ENCODE results near the gene JAKMIP3.

JAKMIP3 gene

DNA sequence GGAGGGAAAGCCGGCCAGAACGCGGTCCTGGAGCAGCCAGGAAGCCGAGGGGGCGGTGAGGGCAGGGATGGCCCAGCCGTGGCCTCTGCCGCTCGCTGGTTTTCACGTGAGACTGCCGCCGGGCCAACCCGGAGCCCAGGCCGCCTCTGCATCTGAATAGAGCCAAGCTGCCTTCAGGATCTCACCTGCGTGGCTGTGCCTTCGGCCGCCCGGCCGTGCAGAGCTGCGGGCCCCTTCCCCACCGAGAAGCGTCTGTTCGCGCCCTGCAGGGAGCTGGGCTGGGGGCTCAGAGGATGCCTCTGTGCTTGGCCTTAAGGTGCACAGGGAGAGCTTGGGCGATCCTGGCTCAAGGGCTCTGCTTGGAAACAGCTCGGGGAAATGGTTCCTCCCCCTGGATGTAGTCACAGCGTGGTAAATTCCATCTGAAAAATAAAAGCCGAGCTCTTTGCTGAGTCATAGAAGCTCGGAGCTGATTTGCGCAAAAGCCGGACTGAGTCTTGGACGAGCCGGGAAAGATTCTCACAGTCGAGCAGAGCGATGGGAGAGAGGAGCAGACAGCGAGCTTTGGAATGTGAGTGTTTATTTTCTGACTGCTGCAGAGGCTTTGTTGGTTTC lies at the start of gene JAKMIP3:
TSS of gene JAKMIP3 (plus strand) at position 456 of the 615 bp plus-strand sequence. CDS start 38,863 bp downstream, outside the sequence.
- no peak for DNase-seq

DNA sequence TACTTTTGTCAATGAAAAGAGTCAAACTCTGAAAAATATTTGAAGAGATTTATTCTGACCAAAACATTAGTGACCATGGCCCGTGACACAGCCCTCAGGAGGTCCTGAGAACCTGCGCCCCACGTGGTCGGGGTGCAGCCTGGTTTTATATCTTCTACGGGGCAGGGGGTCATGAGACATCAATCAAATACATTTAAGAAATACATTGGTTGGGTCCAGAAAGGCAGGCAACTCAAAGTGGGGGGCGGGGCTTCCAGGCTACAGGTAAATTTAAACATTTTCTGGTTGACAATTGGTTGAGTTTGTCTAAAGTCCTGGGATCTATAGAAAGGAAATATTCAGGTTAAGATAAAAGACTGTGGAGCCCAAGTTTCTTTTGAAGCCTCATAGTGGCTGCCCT lies 49.2 kb upstream of the JAKMIP3 start:
- no peak for DNase-seq

DNA sequence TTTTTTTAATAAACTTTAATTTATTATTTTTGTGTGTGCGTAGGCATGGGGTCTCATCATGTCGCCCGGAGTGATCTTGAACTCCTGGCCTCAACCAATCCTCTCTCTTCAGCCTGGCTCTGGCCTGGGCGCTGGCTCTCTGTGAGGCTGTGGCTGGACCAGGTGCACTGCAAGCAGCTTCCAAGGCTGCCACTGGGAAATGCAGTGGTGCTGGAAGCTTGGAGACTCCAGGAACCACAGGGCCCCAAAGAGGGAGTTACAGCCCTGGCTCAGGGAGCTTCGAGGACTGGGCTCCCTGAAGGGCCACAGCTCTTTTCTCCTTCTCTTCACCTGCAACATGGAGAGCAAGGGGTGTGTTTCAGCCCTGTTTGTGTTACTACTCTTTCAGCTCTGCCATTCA lies 47.3 kb upstream of the JAKMIP3 start:
- DNase-seq: no peak

DNA sequence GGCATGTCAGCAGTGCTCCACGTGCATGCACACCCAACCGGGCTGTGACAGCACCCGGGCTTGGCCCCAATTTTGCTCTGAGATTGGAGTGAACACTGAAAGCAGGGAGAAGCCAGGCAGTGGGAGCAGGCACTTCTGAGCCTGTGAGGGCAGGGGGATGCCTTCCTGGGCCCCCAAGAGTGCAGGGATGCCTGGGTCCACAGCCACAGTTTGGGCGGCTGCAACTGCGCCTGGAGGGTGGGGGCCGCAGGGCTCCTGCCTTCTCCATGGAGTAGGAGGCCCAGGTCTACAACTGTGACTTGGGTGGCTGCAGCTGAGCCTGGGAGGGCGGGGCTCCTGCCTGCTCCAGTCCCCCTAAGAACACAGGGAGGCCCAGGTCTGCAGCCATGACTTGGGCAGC lies 46.4 kb upstream of the JAKMIP3 start:
- DNase-seq: no peak

DNA sequence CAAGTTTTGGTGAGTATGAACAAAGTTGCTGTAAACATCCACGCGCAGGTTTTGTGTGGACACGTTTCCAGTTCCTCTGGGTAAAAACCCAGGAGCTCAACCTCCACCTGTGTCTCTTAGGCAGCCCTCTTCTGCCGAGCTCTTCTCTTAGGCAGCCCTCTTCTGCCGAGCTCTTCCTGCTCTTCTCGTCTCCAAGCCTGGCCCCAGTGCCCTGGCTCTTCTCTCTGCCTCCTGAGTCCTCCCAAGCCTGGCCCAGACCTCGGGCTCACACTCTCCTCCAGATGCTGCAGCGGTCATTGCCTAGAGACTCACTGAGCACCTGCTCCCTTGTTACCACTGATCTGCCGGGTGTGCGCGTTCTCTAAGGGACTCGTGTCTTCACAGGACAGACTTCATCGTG lies 45.3 kb upstream of the JAKMIP3 start:
- DNase-seq: no peak

DNA sequence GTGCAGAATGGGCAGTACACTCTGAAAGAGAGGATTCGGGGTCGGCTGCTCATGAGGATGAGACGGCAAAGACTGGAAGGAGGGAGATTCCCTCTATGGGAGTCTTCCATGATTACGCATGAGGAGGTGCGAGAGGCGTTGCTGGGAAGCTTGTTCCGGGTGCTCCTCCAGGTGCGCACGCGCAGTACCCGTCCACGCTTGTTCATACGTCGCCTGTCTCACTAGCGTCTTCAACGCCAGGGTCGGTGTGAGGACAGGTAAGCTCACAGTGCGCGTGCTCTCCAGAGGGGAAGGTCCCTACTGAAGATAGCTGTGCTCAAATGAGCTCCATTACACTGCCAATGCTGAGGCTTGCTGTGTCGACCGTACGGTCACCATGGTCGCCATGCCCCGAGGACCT lies 44.7 kb upstream of the JAKMIP3 start:
- DNase-seq: no peak

DNA sequence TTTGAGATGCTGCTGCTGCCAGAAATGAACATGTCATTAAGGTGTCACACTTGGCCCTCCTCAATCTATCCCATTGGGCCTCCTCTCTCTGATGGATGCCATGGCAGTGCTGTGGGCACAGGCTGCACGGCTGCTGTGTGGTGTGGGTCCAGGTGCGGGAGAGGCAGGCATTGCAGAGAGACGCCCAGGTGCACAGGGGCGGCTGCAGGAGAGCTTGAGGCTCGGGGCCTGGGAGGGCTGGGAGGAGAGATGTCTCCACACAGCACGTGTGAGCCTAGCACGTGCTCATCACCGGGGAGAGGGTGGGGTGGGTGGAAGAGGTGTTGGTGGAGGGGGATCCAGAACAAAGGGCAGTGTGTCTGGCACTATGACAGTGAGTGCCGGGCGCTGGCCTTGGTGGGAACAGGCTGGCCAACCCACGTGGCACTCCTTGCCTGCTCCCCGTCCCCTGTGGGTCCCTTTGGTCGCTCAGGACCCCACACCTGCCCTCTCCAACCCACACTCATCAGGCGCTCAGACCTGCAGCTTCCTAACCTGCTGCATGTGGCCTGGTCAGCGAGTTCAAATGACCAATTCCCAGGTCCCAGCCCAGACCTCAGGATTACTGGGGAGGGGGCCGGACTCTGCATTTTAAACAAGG lies 44.1 kb upstream of the JAKMIP3 start:
- DNase-seq: no peak

DNA sequence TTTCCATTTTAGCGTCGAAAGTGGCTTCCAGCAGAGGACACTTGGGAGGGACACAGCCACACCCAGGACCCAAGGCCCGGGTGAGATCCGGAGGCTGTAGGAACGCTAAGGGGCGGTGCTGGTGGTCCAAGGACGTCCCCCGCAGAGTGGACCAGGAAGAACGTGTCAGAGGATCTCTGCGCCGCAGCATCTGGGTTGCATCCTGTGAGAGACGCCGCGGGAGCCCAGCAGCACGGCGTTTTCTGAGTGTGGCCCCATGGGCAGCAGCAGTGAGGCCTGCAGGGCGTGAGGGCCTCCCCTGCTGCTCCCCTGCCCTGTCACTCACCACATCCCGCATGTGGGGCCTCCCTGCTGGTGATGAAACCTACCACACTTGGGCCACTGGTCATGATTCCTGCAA lies 43.5 kb upstream of the JAKMIP3 start:
- DNase-seq: no peak

DNA sequence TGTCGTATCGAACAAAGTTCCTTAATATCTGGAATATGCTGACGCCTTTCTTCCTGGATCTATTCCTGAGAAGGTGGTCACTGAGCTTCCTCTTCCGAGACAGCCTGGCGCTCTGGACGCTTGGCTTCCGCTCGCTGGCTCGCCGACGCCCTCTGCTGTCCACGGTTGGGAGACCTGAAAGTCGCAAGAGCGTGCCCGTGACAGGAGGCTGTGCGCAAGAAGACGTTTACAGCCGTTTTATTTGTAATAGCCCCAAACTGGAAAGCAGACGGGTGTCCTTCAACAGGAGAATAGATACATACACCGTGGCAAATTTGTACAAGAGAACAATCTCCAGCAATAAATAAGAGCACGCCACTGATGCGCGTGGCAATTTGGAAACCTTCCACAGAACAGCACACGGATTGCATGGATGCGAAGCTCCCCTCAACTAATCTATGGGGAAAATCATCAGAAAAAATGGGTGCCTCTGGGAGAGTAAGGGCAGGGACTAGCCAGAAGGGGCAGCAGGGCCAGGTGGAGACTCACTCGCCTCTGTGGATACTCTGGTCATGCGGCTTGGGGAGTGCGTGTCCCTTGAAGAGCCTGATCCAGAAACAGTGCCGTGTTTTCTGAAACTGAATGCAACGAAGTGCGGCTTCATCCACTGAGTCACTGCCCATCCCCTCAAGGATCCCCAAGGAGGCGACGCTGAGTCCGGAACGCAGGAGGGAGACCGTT lies 42.5 kb upstream of the JAKMIP3 start:
- DNase-seq: no peak

DNA sequence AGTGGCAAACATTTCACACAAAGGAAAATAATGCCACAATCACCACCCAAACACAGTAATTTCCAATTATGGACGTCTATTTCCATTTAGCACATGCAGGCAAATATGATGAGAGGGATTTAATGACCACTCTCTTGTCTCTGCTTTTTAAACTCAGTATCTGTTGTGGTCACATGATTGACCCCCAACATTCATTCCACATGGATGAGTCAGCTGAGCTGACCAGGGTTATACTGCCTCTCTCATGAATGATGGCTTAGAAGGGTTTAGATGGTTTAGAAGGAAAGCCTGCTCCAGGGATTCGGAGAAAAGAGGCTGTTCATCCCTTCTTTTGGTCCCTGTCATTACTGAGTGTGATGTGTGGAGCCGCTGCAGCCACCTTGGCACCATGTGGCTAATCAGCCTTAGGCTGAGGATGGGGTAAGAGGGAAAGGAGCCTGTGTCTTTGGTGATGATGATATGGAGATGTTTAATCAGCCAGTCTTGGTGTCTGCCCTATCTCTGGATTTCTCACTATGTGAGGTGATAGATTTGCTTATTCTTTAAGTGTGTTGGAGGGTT lies 38.2 kb upstream of the JAKMIP3 start:
- DNase-seq: no peak

DNA sequence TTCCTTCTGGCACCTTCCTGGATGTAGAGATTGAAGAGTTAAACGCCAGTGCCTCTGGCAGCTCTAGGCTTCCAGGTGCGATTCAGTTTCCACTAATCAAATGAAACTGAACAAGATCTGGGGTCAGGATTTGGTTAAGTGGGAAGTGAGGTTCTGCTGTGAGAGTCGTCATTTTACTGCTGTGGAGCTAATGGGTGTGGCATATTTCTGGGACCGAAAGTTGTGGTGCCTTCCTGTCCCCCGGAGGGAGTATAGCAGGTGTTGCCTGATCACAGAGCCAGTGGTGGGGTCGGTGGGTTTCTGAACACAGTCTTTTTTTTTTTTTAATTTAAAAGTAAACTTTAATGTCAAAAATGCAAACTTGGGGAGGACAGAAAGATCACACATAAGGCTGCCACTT lies 37.0 kb upstream of the JAKMIP3 start:
- no peak for DNase-seq

DNA sequence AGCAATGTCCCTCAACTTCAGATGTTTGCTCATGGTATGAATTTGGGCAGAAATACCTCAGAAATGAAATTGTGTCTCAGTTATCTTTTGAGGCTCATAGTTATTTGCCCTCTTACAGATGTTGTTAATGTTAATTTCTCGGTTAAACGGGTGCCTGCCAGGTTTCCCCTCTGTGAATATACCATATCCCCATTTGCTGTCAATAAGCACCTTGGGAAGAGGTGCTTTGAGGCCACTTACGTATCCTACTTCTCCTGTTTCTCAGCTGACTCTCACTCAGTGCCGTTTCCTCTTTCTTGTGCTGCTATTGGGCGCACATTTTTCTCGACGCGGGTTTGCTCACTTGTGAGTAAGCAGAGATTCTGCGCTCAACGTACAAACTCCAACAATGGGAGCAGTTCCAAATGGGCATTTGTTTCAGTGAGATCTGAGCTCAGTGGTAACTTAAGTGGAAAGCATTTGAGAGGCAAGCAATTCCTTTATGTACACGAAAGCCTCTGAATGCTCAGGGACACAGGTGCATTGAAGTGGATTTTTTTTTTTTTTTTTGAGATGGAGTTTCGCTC lies 34.8 kb upstream of the JAKMIP3 start:
- no peak for DNase-seq

DNA sequence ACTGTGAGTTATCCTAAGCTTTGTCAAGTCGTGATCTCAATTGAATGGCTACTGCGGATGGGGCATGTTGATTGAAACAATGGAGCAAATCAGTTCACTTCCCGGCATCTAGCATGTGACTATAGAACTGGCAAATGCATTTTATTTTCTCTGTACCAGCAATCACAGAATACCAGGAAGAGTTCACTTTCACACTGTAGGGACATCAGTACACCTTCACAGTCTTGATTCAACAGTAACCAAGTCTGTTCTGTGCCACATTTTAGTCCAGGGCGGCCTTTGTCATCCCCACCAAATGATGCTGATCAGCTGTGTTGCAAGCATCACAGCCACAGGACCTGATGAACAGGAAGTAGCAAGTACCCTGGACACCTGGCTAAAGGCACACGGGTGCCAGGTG lies 32.1 kb upstream of the JAKMIP3 start:
- DNase-seq: no peak

DNA sequence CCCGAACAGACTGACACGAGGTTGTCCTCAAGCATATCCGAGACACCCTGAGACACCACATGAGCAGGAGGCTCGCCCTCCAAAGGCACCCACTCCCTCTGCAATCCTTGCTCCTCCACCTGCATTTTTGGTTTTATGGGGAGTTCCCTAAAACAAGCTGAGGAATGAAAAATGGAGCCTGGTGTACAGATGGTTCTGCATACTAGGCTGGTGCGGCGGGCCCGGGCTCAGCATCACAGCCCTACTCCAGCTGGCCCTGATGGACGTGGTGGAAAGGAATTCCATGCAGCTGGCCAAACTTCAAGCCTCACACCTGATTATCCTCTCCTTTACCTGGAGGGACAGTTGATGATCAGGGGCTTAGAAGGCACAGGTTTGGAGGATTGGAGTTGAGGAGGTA lies 30.3 kb upstream of the JAKMIP3 start:
- DNase-seq: no peak

DNA sequence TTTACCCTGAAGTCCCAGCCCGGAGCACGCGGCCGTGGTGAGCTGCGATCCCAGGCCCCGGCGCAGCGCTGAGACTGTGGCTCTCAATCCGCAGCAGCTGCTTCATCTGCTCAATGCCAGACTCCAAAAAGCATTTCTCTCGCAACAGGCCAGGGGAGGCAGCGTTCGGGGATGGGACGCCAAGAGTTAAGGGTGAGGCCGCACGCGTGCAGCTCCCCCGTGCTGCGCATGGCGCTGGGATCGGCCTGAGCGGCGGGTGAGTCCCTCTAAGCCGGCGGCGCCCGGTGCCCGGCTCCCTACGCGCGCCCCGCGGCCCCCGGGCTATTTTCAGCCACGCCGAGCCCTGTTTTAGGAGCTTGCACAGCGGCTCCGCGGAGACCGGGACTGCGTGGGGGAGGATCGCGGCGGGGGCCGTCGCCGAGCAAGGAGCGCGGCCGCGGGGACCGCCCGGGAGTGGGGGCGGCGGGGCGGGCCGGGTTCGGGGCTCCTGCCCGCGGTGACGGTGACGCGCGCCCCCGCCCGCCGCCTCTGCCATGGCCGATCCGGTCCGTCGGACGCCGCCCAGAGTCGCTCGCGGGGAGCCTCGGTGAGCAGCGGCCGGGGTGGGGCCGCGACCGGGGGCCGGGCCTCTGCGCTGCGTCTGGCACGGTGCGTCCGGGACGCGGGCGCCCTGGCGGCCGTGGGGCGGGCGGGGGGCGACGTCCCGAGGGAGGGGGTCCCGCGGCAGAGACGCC lies 29.4 kb upstream of the JAKMIP3 start:
- no peak for DNase-seq

DNA sequence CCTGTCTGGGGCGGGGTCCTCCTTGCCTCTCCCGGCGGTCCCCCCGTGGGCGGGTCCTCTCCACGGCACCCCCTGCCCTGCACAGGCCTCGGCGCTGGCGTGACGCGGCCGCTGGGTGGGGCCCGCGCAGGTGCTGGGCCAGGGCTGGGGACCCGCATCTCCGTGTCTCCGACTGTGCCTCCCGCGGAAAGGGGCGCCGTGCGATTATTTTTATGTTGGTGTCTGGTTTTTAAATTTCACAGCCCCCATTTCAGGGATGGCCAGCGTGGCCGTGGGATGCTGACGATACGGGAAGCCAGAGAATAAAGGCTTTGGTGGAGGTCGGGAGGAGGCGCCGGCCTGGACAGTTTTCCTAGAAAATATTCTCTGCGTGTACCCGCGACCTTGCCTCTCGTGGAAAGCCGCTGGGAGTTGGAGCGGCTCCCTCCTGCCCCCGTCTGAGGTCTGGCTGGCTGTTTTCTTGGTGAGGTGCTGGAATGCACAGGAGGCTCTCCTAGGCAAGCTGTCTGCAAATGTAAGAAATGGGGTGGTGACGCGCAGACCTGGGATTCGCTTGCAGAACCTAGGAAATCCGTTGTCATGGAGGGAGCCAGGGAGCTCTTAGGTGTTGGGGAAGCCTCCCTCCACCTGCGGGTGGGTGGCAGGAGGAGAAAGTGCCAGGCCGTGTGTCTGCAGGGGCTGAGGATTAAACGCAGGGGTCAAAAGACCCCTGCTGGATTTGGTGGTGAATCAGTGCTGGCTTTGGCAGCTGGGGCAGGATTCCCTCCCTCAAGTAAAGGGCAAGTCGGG lies 28.7 kb upstream of the JAKMIP3 start:
- DNase-seq: no peak

DNA sequence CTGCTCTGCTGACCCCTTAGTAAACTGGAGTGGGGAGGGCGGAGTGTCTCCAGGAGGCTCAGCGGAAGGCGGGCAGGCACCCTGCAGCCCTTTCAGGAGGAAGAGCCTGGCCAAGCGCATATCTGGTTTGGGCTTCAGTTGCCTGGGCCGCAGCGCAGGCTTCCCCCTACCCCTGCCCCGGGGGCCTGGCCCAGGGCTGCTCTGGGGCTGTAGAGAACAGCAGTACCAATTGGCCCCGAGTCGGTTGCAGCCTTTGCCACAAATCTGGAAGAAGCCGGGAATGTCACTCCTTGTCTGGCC lies 28.1 kb upstream of the JAKMIP3 start:
- no peak for DNase-seq

DNA sequence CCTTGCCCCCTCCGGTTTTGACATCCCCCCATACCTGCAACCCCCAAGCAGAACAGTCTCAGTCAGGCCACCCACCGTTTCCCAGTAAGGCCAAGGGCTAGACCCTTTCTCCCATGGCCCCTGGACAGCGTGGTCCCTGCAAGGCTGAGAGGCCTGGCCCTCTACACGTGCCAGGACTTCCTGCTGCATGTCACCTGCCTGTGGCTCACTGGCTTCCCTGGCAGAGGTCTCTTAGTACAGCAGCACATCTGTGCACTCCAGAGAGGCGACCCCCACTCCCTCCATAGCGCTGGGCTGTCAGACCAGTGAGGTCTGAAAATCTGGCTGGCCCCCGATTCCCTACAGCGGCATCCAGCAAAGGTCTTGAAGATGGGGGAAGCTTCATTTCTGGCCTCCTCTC lies 26.4 kb upstream of the JAKMIP3 start:
- no peak for DNase-seq

DNA sequence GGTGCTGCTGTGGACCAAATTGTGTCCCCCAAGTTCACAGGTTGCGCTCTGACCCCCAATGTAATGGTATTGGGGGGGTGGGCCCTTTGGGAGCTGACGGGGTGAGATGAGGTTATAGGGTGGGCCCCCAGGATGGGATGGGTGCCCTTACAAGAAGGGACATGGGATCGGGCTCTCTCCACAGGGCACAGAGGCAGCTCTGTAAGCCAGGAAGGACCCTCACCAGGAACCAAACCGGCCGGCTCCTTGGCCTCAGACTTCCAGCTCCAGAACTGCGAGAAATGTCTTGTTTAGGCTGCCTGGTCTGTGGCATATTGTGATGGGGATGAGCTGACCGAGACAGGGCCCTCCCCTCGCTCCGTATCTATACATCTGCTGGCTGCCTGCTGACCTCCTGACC lies 25.7 kb upstream of the JAKMIP3 start:
- no peak for DNase-seq

DNA sequence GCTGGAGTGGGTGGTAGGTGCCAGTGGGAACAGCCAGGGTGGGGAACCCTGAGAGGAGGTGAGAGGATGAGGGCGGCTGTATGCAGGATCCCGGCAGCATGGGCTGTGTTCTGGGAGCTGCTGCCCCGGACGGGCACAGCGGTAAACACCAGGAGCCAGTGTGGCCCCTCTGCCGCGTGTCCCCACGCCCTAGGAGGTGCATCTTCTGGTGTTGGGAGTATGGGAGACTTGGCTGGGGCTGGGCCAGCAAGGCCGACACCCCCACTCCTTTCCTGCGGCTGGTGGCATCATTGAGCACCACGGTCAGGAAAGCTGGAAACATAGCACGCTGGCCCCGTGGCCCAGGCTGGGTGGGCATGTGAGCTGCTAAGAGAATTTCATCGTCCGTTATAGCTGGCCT lies 24.4 kb upstream of the JAKMIP3 start:
- DNase-seq: no peak

DNA sequence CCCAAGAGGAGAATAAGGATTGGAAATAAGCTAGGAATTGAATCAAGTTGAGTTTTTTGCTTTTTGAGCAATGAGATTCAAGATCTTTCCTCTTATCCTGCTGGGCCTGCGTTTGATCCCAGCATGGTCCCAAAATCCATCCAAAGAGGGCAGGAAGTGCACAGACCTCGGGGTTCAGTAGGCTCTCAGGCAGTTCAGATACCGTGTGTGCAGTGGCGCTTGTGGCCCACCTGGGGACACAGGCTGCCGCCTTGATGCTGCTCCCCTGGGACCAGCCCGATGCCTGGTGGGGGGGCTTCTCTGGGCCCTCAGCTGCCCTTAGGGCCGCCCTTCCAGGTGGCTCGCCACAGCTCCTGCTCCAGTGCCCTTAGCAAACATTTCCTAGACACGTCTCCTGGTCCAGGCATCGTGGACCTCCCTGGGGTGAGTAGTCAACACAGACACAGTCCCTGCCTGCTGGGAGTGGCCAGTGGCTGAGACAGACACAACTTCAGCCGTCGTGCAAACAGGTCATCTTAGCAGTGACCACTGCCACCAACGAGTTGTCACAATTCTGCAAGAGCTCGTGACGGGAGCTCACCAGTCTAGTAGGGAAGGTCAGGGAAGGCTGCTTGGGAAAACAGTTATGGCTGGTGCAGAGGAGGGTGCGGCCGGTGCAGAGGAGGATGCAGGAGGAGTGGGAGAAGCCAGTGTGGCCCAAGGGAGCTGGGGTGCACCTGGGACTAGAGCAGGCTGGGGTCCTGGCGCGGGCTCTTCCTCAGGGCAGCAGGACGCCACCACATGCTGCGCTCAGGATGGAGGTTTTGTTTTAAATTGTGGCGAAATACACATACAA lies 21.7 kb upstream of the JAKMIP3 start:
- DNase-seq: no peak

DNA sequence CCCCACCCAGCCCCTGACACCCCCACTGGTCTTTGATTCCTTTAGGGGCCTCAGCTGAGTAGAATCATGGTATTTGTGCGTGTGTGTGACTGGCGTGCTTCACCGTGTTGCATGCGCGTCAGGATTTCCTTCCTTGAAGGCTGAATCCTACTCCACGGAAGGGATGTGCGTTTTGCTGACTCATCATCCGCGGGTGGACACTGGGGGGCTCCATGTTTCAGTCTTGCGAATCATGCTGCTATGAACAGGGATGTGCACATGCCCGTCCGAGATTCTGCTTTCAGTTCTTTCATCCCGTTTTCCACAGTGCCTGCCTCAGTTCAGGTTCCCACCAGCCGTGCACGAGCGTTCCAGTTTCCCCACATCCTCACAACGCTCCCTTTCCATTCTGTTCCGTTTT lies 20.9 kb upstream of the JAKMIP3 start:
- DNase-seq: no peak

All from cortex of kidney (tissue), 1 donor.